Mucosa of descending colon (tissue), 3 donors: ENCODE measurements around the gene GPR162. TPM values are rescaled to one million over a fixed set of nuclear protein-coding genes. Genes with fewer than 3 reads are reported as not detected.
A peak's percentile ranks its signal among the peaks of the same experiment; 100 is the strongest.

ENCODE experiments used
- ATAC-seq: fragments of 200-7000 bp; cut with Tn5 transposase; one replicate; pipeline ENCODE4 v1.9.1; 2020; ENCODE audit warnings: mild to moderate bottlenecking, moderate library complexity
- DNase-seq, 3 donors: peaks; one replicate each; pipeline ENCODE4 v3.0.0-alpha.2; 2020
- H3K36me3 ChIP-seq: fragments of 200-600 bp; one replicate; pipeline ENCODE4 v1.8.0; 2021; ENCODE audit warnings: low read depth, mild to moderate bottlenecking
- H3K4me1 ChIP-seq: fragments of 200-600 bp; one replicate; pipeline ENCODE4 v1.8.0; 2021; ENCODE audit warnings: low read depth, mild to moderate bottlenecking
- H3K4me3 ChIP-seq: fragments of 200-600 bp; one replicate; pipeline ENCODE4 v1.8.0; 2021; ENCODE audit warnings: mild to moderate bottlenecking
- H3K9me3 ChIP-seq: fragments of 200-600 bp; one replicate; pipeline ENCODE4 v1.8.0; 2021; ENCODE audit warnings: mild to moderate bottlenecking
- intact Hi-C, 2 donors: fragments of 100-400 bp; cut with DNase I in 1 of 2; cut with micrococcal nuclease in 1 of 2; formaldehyde crosslinking; loops; one replicate each; pipeline versions ENCODE4 v1.11.0 to v1.11.1; 2022; cut with DNase I, micrococcal nuclease
- total RNA-seq, 3 donors: library from RNA; stranded (reverse); fragmentation: NEBNext Ultra II Directional in 2 of 3; extraction: Animal tissue kit (Norgen Biotek cat#: 25700) in 2 of 3; gene quantifications; one replicate each; pipeline versions ENCODE4 v1.2.1 to v1.2.4, GENCODE V29; 2021 to 2023
- TF ChIP-seq, protein P1 (sequence below): fragments of 200-600 bp; IDR thresholded peaks from one replicate; pipeline ENCODE4 v1.8.0; 2022; ENCODE audit warnings: antibody characterized with exemption, mild to moderate bottlenecking
- donor health status: DM: no; HTN: no; CAD: no; lungs with moderate emphysema.
- donor health status: DM: no; HTN: no; CAD: no.
- donor health status: DM: no; HTN: yes; CAD: no.

The GPR162 gene
- total RNA-seq, 3 donors from 2014 or later, result 1.7 to 18.6 (median 3.1) TPM

DNA sequence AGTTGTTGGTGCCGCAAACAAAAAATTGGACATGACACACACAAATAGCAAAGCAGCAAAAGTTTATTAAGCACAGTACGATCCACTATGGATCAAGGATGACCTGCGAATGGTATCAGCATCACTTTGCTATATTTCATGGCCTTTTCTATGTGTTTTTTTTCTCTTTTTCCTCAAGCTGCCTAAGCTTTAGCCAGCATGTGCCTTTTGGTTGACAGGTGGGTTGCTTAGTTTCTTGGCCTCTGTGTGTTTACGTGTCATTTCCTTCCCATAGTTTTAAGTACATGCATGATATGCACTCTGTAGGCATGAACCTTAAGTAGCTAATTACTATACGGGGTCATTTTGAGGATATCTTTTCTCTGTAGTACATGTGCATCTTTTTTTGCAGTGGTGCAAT lies 22.5 kb upstream of the GPR162 start:
- Histone ChIP-seq H3K36me3 (no peaks in the 10 kb centered on the region), H3K4me1 (no peaks in the 10 kb centered on the region), H3K4me3 (no peak overlapping the region), H3K9me3 (no peaks in the 10 kb centered on the region)
- intact Hi-C loops, result no loop called here
- ATAC-seq (no peak), DNase-seq (no peak)
- TF ChIP-seq, protein P1, sequence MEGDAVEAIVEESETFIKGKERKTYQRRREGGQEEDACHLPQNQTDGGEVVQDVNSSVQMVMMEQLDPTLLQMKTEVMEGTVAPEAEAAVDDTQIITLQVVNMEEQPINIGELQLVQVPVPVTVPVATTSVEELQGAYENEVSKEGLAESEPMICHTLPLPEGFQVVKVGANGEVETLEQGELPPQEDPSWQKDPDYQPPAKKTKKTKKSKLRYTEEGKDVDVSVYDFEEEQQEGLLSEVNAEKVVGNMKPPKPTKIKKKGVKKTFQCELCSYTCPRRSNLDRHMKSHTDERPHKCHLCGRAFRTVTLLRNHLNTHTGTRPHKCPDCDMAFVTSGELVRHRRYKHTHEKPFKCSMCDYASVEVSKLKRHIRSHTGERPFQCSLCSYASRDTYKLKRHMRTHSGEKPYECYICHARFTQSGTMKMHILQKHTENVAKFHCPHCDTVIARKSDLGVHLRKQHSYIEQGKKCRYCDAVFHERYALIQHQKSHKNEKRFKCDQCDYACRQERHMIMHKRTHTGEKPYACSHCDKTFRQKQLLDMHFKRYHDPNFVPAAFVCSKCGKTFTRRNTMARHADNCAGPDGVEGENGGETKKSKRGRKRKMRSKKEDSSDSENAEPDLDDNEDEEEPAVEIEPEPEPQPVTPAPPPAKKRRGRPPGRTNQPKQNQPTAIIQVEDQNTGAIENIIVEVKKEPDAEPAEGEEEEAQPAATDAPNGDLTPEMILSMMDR, result no peak

DNA sequence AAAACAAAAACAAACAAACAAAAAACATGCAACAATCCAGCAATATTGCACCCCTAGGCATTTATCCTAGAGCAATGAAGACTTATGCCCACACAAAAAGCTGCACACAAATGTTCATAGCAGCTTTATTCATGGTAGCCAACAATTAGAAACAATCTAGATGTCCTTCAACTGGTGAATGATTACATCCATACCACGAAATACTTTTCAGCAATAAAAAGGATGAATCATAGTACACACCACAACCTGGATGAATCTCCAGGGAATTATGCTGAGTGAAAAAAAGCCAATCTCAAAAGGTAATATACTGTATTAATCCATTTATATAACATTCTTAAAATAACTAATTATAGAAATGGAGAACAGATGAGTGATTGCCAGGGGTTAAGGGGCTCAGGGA lies 14.5 kb upstream of the GPR162 start:
- Histone ChIP-seq H3K4me3 (no peak overlapping the region), H3K9me3 (no peaks in the 10 kb centered on the region), H3K36me3 (no peaks in the 10 kb centered on the region), H3K4me1 (no peaks in the 10 kb centered on the region)
- ATAC-seq (peak; percentile 44), DNase-seq (no peak)
- TF ChIP-seq, protein P1, result no peak
- intact Hi-C loops, result no loop called here

DNA sequence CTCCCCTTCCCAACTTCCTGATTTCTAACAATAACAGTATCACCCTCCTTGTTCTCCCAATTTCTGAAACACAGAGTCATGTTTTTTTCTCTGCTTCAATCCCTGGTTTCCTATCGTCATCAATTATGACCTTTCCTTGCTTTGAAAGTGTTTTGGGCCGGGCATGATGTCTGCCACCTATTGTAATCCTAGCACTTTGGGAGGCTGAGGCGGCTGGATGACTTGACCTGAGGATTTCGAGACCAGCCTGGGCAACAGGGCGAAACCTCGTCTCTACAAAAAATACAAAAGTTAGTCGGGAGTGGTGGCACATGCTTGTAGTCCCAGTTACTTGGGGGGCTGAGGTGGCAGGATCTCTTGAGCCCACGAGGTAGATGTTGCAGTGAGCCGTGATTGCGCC lies 12.6 kb upstream of the GPR162 start:
- H3K4me1 ChIP-seq, result no peaks in the 10 kb centered on the region
- ATAC-seq (no peak), DNase-seq (no peak)
- H3K36me3 ChIP-seq, result no peaks in the 10 kb centered on the region
- no peaks in the 10 kb centered on the region for H3K9me3 ChIP-seq
- TF ChIP-seq, protein P1, result no peak
- H3K4me3 ChIP-seq, result no peak overlapping the region
- intact Hi-C loops, result no loop called here

DNA sequence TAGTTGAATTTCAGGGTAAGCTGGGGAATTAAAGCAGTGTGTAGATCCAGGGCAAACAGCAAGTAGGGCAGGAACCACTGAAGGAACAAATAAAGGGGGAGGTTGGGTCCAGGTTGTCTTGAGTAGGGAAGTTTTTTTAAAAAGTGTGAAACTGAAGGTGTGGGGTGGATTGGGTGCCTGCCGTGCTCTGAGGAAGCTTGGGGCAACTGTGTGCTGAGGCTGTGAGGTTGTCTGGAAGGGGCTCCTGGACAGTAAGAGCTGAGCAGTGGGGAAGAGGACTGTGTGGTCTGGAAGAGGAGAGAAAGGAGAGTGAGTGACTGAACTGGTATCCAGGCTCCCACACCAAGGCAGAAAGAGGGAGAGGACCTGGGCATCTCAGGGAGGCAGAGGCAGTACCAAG lies 10.9 kb upstream of the GPR162 start:
- ATAC-seq (no peak), DNase-seq (no peak)
- intact Hi-C loops, result no loop called here
- TF ChIP-seq, protein P1, result no peak
- H3K4me1 ChIP-seq, result no peaks in the 10 kb centered on the region
- H3K9me3 ChIP-seq, result no peaks in the 10 kb centered on the region
- H3K4me3 ChIP-seq, result no peak overlapping the region
- no peaks in the 10 kb centered on the region for H3K36me3 ChIP-seq

DNA sequence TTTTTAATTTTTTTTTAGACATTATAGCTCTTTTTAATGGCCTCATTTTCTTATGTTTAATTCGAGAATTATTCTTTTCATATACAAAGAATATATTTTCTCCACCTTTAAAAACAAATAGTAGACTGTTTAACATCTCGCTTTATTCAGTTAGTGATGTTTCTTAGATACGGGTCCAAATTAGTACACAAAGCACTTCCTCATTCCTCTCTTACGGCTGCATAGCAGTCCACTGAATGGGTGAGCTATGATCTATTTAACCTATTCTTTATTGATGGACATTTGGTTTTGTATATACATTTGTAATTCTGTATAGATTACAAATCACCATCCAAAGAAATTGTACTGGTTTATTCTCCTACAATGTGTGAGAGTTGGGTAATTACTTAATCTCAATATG lies 8.3 kb upstream of the GPR162 start:
- TF ChIP-seq, protein P1, result no peak

DNA sequence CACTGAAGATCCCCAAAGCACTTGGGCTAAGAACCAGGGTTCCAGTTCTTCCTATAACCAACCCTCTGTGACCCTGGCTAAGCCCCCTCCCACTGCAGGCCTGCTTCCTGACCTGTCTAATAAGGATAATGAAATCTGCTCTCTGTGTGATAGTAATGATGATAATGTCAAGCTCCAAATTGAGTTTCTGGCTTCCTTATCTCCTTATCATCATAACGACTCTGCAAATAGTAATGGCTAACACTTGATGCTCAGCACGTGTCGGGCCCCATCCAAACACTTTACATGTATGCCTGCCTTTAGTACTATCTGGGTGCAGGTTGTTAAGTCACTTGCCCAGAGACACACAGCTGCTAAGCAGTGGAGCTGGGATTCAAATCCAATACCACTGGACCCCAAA lies 5.0 kb upstream of the GPR162 start:
- Histone ChIP-seq H3K9me3 (no peaks in the 10 kb centered on the region), H3K36me3 (no peaks in the 10 kb centered on the region), H3K4me3 (no peak overlapping the region), H3K4me1 (no peaks in the 10 kb centered on the region)
- TF ChIP-seq, protein P1, result no peak
- DNase-seq (no peak), ATAC-seq (no peak)
- intact Hi-C loops, result no loop called here

More for the DNA sequence above, 8.3 kb upstream of the GPR162 start:
- DNase-seq (no peak), ATAC-seq (no peak)
- Histone ChIP-seq H3K36me3 (no peaks in the 10 kb centered on the region), H3K9me3 (no peaks in the 10 kb centered on the region), H3K4me1 (no peaks in the 10 kb centered on the region), H3K4me3 (no peak overlapping the region)
- intact Hi-C loops, result no loop called here
